ENCODE results near the gene APOL2. TPM values are rescaled to one million over a fixed set of nuclear protein-coding genes. Genes with fewer than 3 reads are reported as not detected.

Gene APOL2
- total and polyA plus RNA-seq, 10 of the 15 experiments (the other 5 are each of a cell fraction or from before 2014, with no cell fraction given) = 4.4 to 39.9 (median 25.0) TPM

DNA sequence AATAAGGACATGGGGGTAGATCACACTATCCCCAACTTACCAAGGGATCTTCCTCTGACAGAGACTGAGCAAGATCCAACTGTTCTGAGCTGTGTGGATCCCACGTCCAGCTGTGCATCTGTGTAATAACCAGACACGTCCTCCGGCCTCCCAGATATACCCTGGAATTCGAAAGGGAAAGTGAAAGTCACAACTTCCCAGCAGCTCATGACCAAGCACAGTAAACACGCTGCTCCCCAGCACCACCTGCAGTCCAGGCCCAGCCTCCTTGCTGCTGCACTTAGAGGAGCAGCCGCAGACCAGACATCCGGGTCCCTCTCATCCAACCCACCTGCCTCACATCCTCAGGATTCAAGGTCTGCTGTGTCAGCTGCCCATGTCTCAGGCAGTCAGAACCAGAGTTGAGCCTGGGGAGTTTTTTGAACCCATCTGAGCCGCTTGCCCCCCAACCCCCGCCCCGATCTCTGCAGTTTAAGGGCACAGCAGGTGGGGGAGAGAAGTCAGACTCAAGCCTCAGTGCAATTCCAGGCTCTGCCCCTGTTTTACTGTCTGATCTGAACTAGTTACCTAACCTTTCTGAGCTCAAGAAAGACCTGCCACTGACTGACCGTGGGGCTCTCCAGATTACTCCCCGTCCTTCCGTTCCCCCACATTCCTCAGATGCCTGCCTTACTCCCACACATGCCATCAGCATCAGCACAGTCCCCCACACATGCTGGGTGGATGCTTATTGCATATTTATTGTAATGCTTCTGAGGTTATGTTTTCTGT is at the start of gene APOL2 (continued):
- TF ChIP-seq NR2C2 (IDR thresholded peaks at IDR 0.05; ENCODE audit: borderline replicate concordance, control insufficient read depth, insufficient read length, low read depth) (no peak), RUNX3 (IDR thresholded peaks at IDR 0.05; ENCODE audit: low read length) (peak; percentile 46; the same call in 1 of the 2 replicates), CBX5 (IDR thresholded peaks at IDR 0.05; ENCODE audit: low read depth) (no peak), IRF4 (IDR thresholded peaks at IDR 0.05; ENCODE audit: low read depth, low read length) (peak; percentile 86), SP1 (IDR thresholded peaks at IDR 0.05; ENCODE audit: low read depth, low read length) (peak; percentile 8), STAT3 (IDR thresholded peaks at IDR 0.05; ENCODE audit: low read depth, low read length) (peak; percentile 65; the same call in 1 of the 2 replicates), BHLHE40 (IDR thresholded peaks at IDR 0.05; ENCODE audit: borderline replicate concordance in 1 of 2, low read depth in 2 of 2, low read length in 1 of 2) (peak; percentile 69 to 78; a peak in 2 of 4 replicates), HCFC1 (IDR thresholded peaks at IDR 0.05; ENCODE audit: low read length) (peak; percentile 51; the same call in 1 of the 2 replicates), DPF2 (IDR thresholded peaks at IDR 0.05) (no peak; the same call in 1 of the 2 replicates), SUPT20H (IDR thresholded peaks at IDR 0.05; ENCODE audit: borderline replicate concordance, control insufficient read depth, low read depth, low read length) (no peak), ZNF384 (IDR thresholded peaks at IDR 0.05; ENCODE audit: borderline replicate concordance, low read depth, low read length) (no peak), IKZF1 (conservative IDR thresholded peaks at IDR 0.05) (peak; percentile 74), PAX5 (IDR thresholded peaks at IDR 0.05; ENCODE audit: borderline replicate concordance, low read depth, low read length) (peak; percentile 31; the same call in 1 of the 2 replicates), ZNF274 (IDR thresholded peaks at IDR 0.05; ENCODE audit: insufficient read depth, insufficient read length) (no peak), RAD51 (IDR thresholded peaks at IDR 0.05) (peak; percentile 27; the same call in 1 of the 2 replicates), RFX5 (IDR thresholded peaks at IDR 0.05; ENCODE audit: low read depth, low read length) (peak; percentile 25; the same call in 1 of the 2 replicates), GABPA (IDR thresholded peaks at IDR 0.05; ENCODE audit: low read depth) (no peak), JUNB (IDR thresholded peaks at IDR 0.05) (0 out of 2 replicates have a peak, but pooled peaks have one; percentile 19), RAD21 (IDR thresholded peaks at IDR 0.05; ENCODE audit: insufficient read depth, low read depth, low read length) (peak; percentile 47), PAX8 (IDR thresholded peaks at IDR 0.05) (no peak), FOS (IDR thresholded peaks at IDR 0.05; ENCODE audit: borderline replicate concordance, extremely low read depth, insufficient read length) (no peak), SMC3 (IDR thresholded peaks at IDR 0.05; ENCODE audit: borderline replicate concordance, low read length) (peak; percentile 36; the same call in 1 of the 2 replicates), ZZZ3 (IDR thresholded peaks at IDR 0.05; ENCODE audit: control insufficient read depth, insufficient read length, low read depth) (no peak), SMARCA5 (IDR thresholded peaks at IDR 0.05) (peak; percentile 57; the same call in 1 of the 2 replicates), TAF1 (IDR thresholded peaks at IDR 0.05; ENCODE audit: borderline replicate concordance, low read depth, low read length) (0 out of 2 replicates have a peak, but pooled peaks have one; percentile 32), STAT1 (conservative IDR thresholded peaks at IDR 0.05) (no peak), LARP7 (IDR thresholded peaks at IDR 0.05) (no peak), TCF3 (IDR thresholded peaks at IDR 0.05; ENCODE audit: borderline replicate concordance, insufficient read depth, low read depth, low read length) (peak; percentile 70; the same call in 1 of the 2 replicates), IKZF2 (IDR thresholded peaks at IDR 0.05) (peak; percentile 68 to 79), CEBPB (IDR thresholded peaks at IDR 0.05; ENCODE audit: borderline replicate concordance in 1 of 2, low read depth in 2 of 2, low read length in 2 of 2) (no peak)
- TF ChIP-seq, protein P1, sequence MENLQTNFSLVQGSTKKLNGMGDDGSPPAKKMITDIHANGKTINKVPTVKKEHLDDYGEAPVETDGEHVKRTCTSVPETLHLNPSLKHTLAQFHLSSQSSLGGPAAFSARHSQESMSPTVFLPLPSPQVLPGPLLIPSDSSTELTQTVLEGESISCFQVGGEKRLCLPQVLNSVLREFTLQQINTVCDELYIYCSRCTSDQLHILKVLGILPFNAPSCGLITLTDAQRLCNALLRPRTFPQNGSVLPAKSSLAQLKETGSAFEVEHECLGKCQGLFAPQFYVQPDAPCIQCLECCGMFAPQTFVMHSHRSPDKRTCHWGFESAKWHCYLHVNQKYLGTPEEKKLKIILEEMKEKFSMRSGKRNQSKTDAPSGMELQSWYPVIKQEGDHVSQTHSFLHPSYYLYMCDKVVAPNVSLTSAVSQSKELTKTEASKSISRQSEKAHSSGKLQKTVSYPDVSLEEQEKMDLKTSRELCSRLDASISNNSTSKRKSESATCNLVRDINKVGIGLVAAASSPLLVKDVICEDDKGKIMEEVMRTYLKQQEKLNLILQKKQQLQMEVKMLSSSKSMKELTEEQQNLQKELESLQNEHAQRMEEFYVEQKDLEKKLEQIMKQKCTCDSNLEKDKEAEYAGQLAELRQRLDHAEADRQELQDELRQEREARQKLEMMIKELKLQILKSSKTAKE (IDR thresholded peaks at IDR 0.05; ENCODE audit: low read depth, poor library complexity, severe bottlenecking) = no peak
